IPS-NIHi7 (cell line): ENCODE data around the gene CALCA.
"Not testable (repeated sequence)": the region's sequence is repeated elsewhere in the genome, so short reads cannot be mapped to it uniquely, and the experiment has no call there.

Source experiments
- DNase-seq: peaks from one replicate; pipeline ENCODE4 v3.0.0; 2012; ENCODE audit warnings: mixed read lengths; ENCODE audit errors: extremely low spot score

CALCA gene, protein sequence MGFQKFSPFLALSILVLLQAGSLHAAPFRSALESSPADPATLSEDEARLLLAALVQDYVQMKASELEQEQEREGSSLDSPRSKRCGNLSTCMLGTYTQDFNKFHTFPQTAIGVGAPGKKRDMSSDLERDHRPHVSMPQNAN

DNA sequence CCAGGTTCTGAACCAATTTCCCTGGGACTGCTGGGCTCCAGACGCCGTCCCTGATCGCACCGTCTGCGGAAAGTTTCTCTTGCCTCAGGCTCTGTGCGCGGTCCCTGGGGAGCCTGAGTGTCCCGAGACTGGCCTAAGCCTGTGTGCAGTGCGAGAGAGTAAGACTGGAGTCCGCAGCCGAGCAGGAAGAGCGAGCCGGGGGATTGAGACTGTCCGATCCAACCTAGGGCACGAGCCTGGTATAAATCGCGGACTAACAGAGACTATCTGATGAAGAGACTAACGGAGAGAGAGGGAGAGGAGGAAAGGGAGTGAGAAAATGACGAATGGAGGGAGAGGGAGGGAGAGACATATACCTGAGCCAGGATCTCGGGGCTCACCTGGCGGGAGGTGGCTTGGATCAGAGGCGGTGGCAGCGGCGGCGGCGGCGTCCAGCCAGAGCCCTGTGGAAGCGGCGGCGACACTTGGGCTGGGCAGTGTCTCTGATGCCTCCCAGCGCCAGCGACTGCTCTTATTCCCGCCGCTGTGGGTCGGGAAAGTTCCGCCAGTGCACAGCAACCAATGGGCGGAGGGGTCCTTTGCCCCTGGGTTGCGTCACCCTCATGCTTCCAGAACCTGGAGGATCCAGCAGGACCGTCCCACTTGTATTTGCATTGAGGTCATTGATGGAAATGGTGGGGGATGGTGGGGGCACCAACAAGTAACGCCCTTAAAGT is at the start of gene CALCA:
Gene CALCA, minus strand, starts transcription at position 487 of the 716 bp plus-strand sequence. CDS start 1,159 bp downstream, outside the sequence.
- DNase-seq, result peak; percentile 27

- no peak for DNase-seq
These were observed 44.0 kb upstream of the CALCA start for GRCh38 chr11:15016200-15016599.

DNA sequence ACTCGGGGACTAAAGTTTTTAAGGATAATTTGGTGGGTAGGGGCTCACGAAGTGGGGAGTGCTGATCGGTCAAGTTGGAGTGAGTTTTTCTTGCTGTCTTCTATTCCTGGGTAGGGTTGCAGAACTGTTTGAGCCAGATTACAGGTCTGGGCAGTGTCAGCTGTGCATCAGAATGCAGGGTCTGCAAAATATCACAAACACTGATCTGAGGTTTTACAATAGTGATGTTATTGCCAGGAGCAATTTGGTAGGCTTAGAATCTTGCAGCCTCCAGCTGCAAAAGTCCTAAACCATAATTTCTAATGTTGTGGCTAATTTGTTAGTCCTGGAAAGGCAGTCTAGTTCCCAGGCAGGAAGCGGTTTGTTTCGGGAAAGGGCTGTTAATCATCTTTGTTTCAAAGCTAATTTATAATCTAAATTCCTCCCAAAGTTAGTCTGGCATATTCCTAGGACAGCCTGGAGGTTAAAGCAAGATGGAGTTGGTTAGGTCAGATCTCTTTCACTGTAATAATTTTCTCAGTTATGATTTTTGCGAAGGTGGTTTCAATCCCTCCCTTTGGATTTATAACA is 39.7 kb upstream of the CALCA start:
- no peak for DNase-seq

DNA sequence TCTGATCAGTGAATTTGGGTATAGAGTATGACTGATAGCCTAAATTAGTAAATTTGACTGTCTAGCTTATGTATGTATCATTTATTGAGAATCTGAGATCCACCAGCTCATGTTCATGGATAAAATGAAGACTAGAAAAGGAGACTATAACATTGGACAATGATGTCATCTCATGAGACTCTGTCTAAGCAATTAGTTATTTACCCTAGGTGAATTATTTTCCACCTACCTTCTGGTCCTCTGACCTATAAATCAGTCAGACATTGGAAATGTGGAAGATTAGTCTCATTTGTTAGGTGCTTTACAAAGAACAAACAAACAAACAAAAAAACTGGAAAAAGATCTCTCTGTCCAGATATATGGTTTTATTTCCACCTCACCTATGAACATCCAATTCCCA is 38.7 kb upstream of the CALCA start:
- DNase-seq, result no peak

DNA sequence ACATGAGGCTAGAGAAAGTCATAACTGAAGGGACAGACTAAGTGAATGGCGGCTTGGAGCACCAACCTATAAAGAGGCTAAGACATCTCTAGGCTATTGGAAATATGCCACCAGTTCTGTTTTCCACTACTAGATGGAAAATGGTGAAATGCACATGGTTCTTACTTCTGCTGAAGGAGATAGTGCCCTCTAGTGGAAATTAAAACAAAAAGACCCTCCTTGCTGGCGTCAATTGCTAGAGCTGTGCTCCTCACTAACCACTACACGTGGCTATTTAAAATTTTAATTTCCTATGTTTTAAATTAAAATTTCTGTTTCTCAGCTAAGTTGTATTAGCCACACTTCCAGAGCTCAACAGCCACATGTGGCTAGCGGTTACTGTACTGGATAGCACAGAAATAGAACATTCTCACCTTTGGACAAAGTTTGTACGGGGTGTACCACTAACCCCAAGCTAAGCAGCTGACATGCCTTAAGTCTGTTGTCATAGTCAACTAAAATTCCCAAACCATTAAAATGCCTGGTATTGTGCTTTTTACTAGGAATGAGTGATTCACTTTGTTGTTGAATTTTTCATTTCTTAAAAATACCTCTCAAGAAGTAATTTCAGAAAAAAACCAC is 34.1 kb upstream of the CALCA start:
- peak; percentile 68 for DNase-seq

DNA sequence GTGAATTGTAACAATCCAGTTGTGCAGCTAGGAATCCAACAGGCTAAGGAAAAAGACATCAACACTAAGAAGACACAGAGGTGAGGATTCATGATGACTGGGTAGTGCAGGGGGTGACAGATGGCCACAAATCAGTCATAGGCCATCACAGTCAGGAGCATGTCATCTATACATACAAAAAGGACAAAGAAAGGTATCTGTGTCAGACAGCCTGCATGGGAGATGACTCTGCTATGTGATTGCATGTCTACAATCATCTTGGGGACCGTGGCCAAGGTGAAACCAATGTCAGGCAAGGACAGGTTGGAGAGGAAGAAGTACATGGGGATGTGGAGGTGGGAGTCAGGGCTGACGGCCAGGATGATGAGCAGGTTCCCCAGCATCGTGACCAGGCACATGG is 16.0 kb upstream of the CALCA start:
- not testable (repeated sequence) for DNase-seq

GRCh38 chr11:14981507-14981906 is 9.4 kb upstream of the CALCA start:
- DNase-seq, result no peak

GRCh38 chr11:14980854-14981253 is 8.7 kb upstream of the CALCA start:
- DNase-seq, result no peak

DNA sequence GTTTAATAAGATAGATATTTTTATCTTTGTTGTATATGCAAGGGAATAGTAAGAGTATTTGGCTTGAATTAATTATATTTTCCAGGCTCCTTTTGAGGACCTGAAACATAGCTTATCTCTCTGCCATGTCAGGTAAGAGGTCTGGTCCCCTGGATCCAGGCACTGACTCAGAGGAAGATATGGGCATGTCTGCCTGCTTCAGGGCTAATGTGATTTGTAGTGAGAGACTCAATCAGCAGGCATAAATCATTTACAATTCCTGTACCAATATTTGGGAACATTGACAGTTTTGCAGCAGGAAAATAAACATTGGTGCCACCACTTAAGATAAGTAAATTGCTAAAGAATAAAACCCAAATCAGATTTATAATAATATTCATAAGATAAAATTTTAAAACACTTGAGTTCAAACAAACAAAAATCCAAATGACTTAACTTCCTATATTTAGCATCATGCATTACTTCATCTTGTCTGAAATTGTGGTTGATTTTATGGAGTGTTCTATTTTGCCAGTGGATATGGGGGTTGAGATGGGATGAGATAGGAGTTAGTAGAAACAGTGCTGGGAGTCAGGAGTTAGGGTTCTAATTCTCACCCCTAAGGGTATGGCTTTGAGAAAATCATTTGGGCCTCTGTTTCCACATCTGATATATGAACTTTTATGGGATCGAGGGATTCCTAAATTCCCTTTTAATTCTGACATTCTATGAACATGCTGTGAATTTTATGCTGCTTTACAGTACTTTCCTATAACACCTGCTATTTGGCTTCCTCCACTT is 5.1 kb upstream of the CALCA start:
- no peak for DNase-seq

DNA sequence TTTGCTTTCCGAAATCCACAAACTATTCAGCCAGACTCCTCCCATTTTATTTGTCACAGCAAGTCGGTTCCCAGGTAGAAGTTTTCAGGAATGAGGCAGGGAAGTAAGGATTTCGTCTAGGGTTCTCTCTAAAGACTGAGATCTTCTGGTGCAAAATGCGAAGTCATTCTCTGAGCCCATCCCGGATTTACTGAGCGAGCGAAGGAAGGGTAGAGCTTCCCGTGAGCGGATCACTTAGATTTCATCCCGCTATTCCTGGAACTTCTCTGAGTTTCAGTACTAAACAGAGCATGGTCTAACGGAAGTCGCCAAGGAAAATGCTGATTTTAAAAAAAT is 3.1 kb upstream of the CALCA start:
- peak; percentile 31 for DNase-seq

DNA sequence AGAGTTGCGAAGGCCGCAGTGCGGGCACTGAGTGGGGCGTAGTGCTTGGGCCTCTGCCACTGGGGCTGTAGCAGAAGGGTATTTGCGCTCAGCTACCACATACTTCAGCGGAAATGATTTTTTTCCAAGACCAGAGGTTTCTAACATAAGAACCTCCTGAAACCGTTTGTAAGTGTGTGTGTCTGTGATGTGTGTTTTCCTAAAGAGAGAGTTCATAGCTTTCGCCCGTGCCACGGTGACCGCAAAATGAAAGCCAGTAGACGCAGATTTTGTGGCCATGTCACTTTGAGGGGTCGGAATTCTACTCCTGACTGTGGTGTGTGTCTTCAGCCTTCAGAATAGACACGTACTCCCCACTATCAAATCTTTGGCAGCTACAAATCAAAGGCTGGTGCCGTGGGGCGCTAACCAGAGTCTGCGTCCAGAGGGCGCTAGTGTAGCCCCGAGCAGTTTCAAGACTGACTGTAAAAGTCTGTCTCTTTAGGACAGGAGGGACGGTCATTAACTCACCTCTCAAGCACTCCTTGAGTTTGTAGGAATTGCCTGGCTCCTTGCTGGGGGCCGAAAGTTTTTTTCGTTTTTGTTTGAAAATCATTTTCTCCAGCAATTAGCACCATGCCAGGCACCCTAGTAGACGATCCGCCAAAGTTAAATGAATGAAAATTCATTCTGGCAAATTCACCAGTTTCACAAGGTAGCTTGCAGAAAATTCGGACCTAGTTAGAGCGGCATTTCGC is 2.5 kb upstream of the CALCA start:
- peak; percentile 72 for DNase-seq

GRCh38 chr11:14973621-14974514 is 1.7 kb upstream of the CALCA start:
- peak; percentile 42 for DNase-seq

- no peak for DNase-seq
These were observed 687 bp upstream of the CALCA start for GRCh38 chr11:14972581-14973495.

DNA sequence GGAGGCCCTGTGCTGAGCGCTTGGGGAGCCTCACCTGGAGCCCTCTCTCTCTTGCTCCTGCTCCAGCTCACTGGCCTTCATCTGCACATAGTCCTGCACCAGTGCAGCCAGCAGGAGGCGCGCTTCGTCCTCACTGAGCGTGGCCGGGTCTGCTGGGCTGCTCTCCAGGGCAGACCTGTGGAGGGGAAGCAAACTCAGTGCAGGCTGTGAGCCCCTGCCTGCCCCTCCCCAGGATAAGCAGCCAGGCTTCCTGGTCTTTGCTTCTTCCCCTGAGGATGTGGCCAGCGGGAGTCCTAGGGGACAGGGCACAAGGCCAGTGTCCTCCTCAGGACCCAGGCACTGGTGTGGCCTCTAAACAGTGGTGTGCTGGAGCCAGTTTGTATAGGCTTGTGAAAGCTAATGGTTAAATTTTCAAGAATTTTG is 2.2 kb downstream of the CALCA start:
- DNase-seq, result peak; percentile 71

- no peak for DNase-seq
These were observed 4.4 kb downstream of the CALCA start for GRCh38 chr11:14967581-14968243.

- no peak for DNase-seq
These were observed 16.0 kb downstream of the CALCA start for GRCh38 chr11:14956111-14956510.

GRCh38 chr11:14954581-14954980 is 17.6 kb downstream of the CALCA start:
- no peak for DNase-seq

GRCh38 chr11:14953904-14954303 is 18.2 kb downstream of the CALCA start:
- DNase-seq, result no peak
